Epithelial cell of esophagus (primary cell): Measurements from ENCODE around the gene CNGB1.

Source experiments
- DNase-seq: peaks from one replicate; pipeline ENCODE4 v3.0.0; 2010; ENCODE audit warnings: low read depth
- H3K4me3 ChIP-seq: 2 replicates; pipeline ENCODE4 v1.5.1; 2011; ENCODE audit warnings: mild to moderate bottlenecking, low read length, control low read depth
- CTCF ChIP-seq: IDR thresholded peaks from 2 replicates; pipeline ENCODE4 v1.5.1; 2011; ENCODE audit warnings: low read depth, mild to moderate bottlenecking, low read length, control low read depth, inconsistent platforms; ENCODE audit not compliant: insufficient read depth; ENCODE audit errors: missing control alignments

The CNGB1 gene

DNA sequence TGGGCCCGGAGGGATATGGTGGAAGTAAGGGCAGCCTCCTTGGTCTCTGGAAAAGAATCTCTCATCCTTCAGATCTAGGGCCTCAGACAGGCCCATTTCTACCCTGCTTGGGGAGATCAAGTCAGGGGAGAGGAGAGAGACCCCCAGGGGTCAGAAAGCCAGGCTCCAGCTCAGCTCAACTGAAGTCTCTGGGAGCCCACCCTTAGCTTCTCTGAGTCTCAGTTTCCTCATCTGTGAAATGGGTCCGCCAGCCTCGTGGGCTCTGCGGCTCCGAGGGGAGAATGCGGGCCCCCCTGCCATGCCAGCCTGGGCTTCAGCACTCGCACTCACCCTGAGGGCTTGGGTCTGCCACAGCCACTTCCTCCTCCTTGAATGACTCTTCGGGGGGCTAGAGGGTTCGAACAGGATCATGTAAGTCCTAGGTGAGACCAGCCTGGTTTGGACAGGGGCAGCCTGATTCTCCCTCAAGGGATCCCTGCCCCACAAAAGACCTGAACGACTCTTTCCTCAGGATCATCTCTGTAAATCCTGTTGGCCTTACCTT is 6.7 kb downstream of the CNGB1 start:
- no peak overlapping the region for H3K4me3 ChIP-seq
- no peak for TF ChIP-seq CTCF
- DNase-seq: no peak

DNA sequence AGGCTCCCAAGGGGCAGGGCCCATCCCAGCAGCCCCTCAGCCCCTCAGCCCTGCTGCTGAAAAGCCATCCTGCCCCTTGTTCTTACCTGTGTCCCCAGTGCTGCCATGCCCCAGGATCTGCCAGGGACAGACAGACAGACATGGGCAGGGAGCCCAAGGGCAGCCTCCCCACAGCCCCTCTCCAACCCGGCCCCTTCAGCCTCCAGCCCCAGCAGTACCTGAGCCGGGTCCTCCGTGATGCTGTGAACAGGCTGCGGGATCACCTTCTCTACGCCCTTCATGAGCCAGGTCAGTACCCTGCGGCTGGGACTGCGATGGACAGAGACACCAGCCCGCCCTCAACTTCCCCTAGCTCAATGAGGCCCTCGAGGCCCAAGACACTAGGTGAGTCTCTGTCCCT is 8.2 kb downstream of the CNGB1 start:
- DNase-seq: no peak
- no peak overlapping the region for H3K4me3 ChIP-seq
- no peak for TF ChIP-seq CTCF

GRCh38 chr16:57962046-57962445 is 8.9 kb downstream of the CNGB1 start:
- no peak for DNase-seq
- no peak overlapping the region for H3K4me3 ChIP-seq
- TF ChIP-seq CTCF: no peak

DNA sequence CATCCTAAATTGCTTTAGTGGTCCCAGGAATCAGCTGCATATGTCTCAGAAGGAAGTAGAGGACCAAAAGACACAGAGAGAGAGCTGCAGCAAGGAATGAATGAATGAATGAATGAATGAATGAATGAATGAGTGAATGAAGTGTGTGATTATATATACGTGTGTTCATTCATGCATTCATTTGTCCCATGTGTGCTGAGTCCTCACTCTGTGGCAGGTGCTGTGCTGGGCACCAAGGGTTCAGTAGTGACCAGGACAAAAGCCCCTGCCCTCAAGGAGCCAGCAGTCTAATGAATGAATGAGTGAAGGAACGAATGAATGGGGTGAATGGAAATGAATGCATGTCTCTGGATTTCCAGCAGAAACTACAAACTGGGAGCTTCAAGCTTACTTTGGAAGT is 9.4 kb downstream of the CNGB1 start:
- no peak for TF ChIP-seq CTCF
- no peak for DNase-seq
- H3K4me3 ChIP-seq: no peak overlapping the region

DNA sequence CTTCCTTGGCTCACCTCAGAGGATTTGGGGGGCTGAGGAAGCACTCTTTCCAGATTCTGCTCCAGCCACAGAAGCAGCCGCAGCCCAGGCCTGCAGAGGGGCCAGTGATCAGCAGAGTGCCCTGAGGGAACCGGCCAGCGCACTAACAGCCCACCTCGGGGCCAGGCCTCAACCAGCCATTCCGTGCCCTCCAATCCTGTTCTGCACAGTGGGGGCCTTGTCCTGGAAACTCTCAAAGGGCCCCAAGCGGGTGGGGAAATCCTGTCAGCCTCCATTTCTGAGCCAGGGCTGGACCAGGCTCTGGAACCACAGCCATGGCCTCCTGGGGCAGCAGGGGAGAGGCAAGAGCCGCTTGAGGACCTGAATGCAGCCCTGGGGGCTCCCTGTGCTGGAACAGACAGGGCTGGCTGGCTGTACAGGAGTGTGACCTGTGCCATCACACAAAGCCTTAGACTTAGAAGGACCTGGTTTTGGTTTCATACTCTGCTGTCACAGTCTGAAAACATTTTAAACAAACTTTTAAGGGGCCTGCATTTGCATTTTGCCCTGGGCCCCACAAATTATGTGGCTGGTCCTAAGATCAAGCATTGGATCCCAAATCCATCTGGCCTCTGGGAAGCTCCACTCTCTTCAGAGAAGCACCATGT is 10.0 kb downstream of the CNGB1 start:
- no peak overlapping the region for H3K4me3 ChIP-seq
- TF ChIP-seq CTCF: no peak
- DNase-seq: no peak

DNA sequence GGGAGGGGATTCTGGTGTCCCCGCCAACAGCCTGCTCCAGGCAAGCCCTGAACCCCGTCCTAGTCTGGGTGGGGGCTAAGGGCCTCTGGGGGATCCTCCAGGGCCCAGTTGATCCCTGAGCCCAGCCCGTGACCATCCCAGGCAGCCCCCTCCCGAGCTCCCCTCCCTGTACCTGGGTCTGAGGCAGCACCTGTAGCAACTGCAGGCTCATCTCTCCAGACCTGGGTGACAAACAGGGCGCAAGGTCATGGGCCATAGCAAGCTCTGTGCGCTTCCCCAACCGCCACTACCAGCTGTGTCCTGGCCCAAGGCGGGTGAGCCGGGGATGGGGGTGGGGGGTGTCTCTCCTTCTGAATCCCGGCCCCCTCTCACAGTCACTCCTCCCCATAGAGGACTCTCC is 10.6 kb downstream of the CNGB1 start:
- no peak for TF ChIP-seq CTCF
- no peak for DNase-seq
- no peak overlapping the region for H3K4me3 ChIP-seq

GRCh38 chr16:57959804-57960203 is 11.1 kb downstream of the CNGB1 start:
- no peak overlapping the region for H3K4me3 ChIP-seq
- no peak for DNase-seq
- TF ChIP-seq CTCF: no peak
